ENCODE data around the gene NKAPD1. TPM values are rescaled to one million over a fixed set of nuclear protein-coding genes. Genes with fewer than 3 reads are reported as not detected.
A peak's percentile ranks its signal among the peaks of the same experiment; 100 is the strongest.

Gene NKAPD1
- total RNA-seq, 1 experiment from 2014 or later: 19.7 TPM

DNA sequence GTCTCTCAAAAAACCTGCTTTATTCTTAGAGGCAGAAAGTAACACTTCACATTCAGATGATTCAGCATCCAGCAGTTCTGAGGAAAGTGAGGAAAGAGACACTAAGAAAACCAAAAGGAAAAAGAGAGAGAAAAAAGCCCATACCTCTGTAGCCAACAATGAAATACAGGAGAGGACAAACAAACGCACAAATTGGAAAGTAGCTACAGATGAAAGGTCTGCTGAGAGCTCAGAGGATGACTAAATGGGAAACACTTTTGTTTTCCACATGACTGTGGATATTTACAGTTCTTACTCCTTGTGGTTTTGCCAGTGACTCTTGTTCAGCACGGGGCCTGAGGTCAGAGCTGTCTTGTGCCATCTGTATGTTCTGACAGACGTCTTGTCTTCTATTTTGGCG lies 8.6 kb downstream of the NKAPD1 start:
- Histone ChIP-seq H3K27ac (ENCODE audit: low read length) (no peak overlapping the region), H3K36me3 (ENCODE audit: control insufficient read depth, insufficient read depth, low read length) (peaks cover 48% of the 10 kb centered on the region), H3K4me3 (ENCODE audit: low read depth in 2 of 2, low read length in 2 of 2) (no peak overlapping the region), H3K27me3 (ENCODE audit: control insufficient read depth, insufficient read depth, low read length) (no peaks in the 10 kb centered on the region), H3K4me1 (ENCODE audit: control insufficient read depth, insufficient read depth, low read length) (peaks cover 4% of the 10 kb centered on the region), H3K9me3 (ENCODE audit: control insufficient read depth, insufficient read depth, low read depth, low read length) (no peaks in the 10 kb centered on the region)
- ATAC-seq: no peak
- TSS peak; percentile 36 for BruUV-seq (replicated peaks)
- in situ Hi-C loops (cut with HindIII; ENCODE audit: low pct_unique_long_range_greater_than_20kb, low sequenced_read_pairs): no loop called here
- TF ChIP-seq POLR2AphosphoS5 (IDR thresholded peaks at IDR 0.05; ENCODE audit: low read depth, low read length): peak; percentile 66
- TF ChIP-seq, protein P1, sequence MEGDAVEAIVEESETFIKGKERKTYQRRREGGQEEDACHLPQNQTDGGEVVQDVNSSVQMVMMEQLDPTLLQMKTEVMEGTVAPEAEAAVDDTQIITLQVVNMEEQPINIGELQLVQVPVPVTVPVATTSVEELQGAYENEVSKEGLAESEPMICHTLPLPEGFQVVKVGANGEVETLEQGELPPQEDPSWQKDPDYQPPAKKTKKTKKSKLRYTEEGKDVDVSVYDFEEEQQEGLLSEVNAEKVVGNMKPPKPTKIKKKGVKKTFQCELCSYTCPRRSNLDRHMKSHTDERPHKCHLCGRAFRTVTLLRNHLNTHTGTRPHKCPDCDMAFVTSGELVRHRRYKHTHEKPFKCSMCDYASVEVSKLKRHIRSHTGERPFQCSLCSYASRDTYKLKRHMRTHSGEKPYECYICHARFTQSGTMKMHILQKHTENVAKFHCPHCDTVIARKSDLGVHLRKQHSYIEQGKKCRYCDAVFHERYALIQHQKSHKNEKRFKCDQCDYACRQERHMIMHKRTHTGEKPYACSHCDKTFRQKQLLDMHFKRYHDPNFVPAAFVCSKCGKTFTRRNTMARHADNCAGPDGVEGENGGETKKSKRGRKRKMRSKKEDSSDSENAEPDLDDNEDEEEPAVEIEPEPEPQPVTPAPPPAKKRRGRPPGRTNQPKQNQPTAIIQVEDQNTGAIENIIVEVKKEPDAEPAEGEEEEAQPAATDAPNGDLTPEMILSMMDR (IDR thresholded peaks at IDR 0.05): no peak
- CTCF ChIA-PET: no interaction called here
- POLR2A ChIA-PET: interaction anchor here (0.5 kb wide), 1 partner anchor 31 kb away, joined by 3 read pairs; no protein-coding TSS in a partner anchor
- intact Hi-C loops (cut with micrococcal nuclease; ENCODE audit: unreplicated experiment): no loop called here
- DNase-seq (ENCODE audit: low read depth, low spot score): peak; percentile 82

DNA sequence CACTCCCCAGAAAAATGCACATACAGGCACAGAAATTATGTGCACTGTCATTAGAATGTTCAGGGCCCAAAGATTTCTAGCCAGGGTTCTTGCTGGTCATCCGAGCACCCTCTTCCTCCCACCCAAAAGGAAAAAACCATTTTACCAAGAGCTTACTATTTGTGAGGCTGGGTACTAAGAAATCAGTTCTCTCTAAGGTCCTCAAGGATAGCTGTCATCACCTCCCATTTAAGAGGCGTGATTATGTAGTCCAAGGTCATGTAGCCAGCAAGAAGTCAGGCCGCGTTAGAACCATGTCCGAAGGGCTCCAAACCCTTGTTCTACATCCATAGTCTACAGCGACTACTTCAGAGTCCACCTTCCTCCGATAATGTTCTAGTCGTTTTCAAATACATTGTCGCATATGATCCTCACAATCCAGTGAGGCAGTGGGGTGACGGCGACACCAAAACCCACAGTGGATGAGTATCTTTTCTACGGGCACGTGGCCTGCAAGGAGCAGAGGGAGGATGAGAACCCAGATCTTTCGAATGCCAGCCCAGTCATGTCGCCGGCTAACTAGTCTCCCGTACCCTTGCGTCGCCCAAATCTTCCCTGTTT lies 11.8 kb downstream of the NKAPD1 start:
- POLR2A ChIA-PET: interaction anchor here (0.5 to 1.2 kb wide), 3 partner anchors 12 to 215 kb away, joined by 3 read pairs; partner anchors contain the start of gene ALG9
- in situ Hi-C loops (cut with HindIII; ENCODE audit: low pct_unique_long_range_greater_than_20kb, low sequenced_read_pairs): no loop called here
- TSS peak; percentile 93 for BruUV-seq (replicated peaks)
- intact Hi-C loops (cut with micrococcal nuclease; ENCODE audit: unreplicated experiment): no loop called here
- Histone ChIP-seq H3K36me3 (ENCODE audit: control insufficient read depth, insufficient read depth, low read length) (peaks cover 35% of the 10 kb centered on the region), H3K4me3 (ENCODE audit: low read depth in 2 of 2, low read length in 2 of 2) (peak overlapping the region; percentile 77 to 99), H3K4me1 (ENCODE audit: control insufficient read depth, insufficient read depth, low read length) (peaks cover 4% of the 10 kb centered on the region), H3K27ac (ENCODE audit: low read length) (peak overlapping the region; percentile 92), H3K9me3 (ENCODE audit: control insufficient read depth, insufficient read depth, low read depth, low read length) (no peaks in the 10 kb centered on the region), H3K27me3 (ENCODE audit: control insufficient read depth, insufficient read depth, low read length) (no peaks in the 10 kb centered on the region)
- 0 out of 2 replicates have a peak, but pooled peaks have one; percentile 16 for TF ChIP-seq SIN3A (IDR thresholded peaks at IDR 0.05; ENCODE audit: borderline replicate concordance, insufficient read depth, low read depth, low read length)
- no peak for TF ChIP-seq TCF7L2 (IDR thresholded peaks at IDR 0.05; ENCODE audit: low read depth, low read length)
- TF ChIP-seq, protein P2, sequence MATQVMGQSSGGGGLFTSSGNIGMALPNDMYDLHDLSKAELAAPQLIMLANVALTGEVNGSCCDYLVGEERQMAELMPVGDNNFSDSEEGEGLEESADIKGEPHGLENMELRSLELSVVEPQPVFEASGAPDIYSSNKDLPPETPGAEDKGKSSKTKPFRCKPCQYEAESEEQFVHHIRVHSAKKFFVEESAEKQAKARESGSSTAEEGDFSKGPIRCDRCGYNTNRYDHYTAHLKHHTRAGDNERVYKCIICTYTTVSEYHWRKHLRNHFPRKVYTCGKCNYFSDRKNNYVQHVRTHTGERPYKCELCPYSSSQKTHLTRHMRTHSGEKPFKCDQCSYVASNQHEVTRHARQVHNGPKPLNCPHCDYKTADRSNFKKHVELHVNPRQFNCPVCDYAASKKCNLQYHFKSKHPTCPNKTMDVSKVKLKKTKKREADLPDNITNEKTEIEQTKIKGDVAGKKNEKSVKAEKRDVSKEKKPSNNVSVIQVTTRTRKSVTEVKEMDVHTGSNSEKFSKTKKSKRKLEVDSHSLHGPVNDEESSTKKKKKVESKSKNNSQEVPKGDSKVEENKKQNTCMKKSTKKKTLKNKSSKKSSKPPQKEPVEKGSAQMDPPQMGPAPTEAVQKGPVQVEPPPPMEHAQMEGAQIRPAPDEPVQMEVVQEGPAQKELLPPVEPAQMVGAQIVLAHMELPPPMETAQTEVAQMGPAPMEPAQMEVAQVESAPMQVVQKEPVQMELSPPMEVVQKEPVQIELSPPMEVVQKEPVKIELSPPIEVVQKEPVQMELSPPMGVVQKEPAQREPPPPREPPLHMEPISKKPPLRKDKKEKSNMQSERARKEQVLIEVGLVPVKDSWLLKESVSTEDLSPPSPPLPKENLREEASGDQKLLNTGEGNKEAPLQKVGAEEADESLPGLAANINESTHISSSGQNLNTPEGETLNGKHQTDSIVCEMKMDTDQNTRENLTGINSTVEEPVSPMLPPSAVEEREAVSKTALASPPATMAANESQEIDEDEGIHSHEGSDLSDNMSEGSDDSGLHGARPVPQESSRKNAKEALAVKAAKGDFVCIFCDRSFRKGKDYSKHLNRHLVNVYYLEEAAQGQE (IDR thresholded peaks at IDR 0.05; ENCODE audit: insufficient read depth in 1 of 2, low read depth in 2 of 2, low read length in 1 of 2): no peak
- DNase-seq (ENCODE audit: low read depth, low spot score) (peak; percentile 28), ATAC-seq (peak; percentile 65)
- CTCF ChIA-PET: no interaction called here

Data from Panc1 (cell line).